Muscle of leg (tissue), 16 donors: ENCODE measurements around the gene BHLHA15. TPM values are rescaled to one million over a fixed set of nuclear protein-coding genes. Genes with fewer than 3 reads are reported as not detected.

Experiments
- DNase-seq: peaks from one replicate; pipeline ENCODE4 v3.0.0; 2013
- H3K27ac ChIP-seq: one replicate; pipeline ENCODE4 v1.5.1; 2013; ENCODE audit warnings: mild to moderate bottlenecking, low read length, control low read depth
- H3K27me3 ChIP-seq: one replicate; pipeline ENCODE4 v1.6.1; 2013; ENCODE audit warnings: low read length; ENCODE audit not compliant: control insufficient read depth, insufficient read depth
- H3K36me3 ChIP-seq: one replicate; pipeline ENCODE4 v1.6.1; 2013; ENCODE audit warnings: low read length; ENCODE audit not compliant: control insufficient read depth, insufficient read depth
- H3K4me1 ChIP-seq: one replicate; pipeline ENCODE4 v1.6.1; 2013; ENCODE audit warnings: low read length; ENCODE audit not compliant: control insufficient read depth, insufficient read depth
- H3K4me3 ChIP-seq: one replicate; pipeline ENCODE4 v1.5.1; 2013; ENCODE audit warnings: low read length, control low read depth
- H3K9me3 ChIP-seq: replicated peaks from 2 replicates; pipeline ENCODE4 v1.6.1; 2013; ENCODE audit warnings: low read depth, low read length; ENCODE audit not compliant: control insufficient read depth
- WGBS: methylation state at CpG from one replicate; pipeline ENCODE4 v1.1.5; 2013; ENCODE audit warnings: missing lambda C conversion rate; ENCODE audit not compliant: insufficient coverage; 5-methylcytosine and 5-hydroxymethylcytosine counted together
- long read RNA-seq, 11 donors: transcript quantifications; one replicate each; lab custom pipeline, GENCODE V29; 2026
- polyA plus RNA-seq, 8 donors: library from polyadenylated mRNA; unstranded; fragments of 120-200 nt; gene quantifications; one replicate each; pipeline versions ENCODE4 v1.2.1 to v1.2.3, GENCODE V29; 2013; ENCODE audit warnings: inconsistent platforms in 1 of 8, low replicate concordance in 1 of 8; ENCODE audit not compliant: insufficient read length in 8 of 8, insufficient read depth in 1 of 8
- total RNA-seq: library from RNA; stranded (reverse); fragments of 120-200 nt; gene quantifications from one replicate; pipeline ENCODE4 v1.2.4, GENCODE V29; 2013

BHLHA15 gene
- total RNA-seq (0.58 TPM), polyA plus RNA-seq (1 to 10 TPM in 1 of 8 donors, under 1 TPM in 7; 0.26 to 1.0 (median 0.38) TPM)
- long read RNA-seq, donor 1, result 0 reads
- long read RNA-seq, donor 2, partial matches to known transcripts, result 0 of 1 reads
- long read RNA-seq, donor 2, other reads (novel, unspliced or antisense), result 0 of 1 reads
- long read RNA-seq, donor 3, partial matches to known transcripts, result 0 of 1 reads
- long read RNA-seq, donor 3, other reads (novel, unspliced or antisense), result 0 of 1 reads
- long read RNA-seq, donor 4, result 0 reads
- long read RNA-seq, donor 5, result 0 reads
- long read RNA-seq, donor 6, result 0 reads
- long read RNA-seq, donor 7, partial matches to known transcripts, result 0 of 1 reads
- long read RNA-seq, donor 7, other reads (novel, unspliced or antisense), result 0 of 1 reads
- long read RNA-seq, donor 8, result 0 reads
- long read RNA-seq, donor 9, result 0 reads
- long read RNA-seq, donor 10, result 0 reads
- long read RNA-seq, donor 11, partial matches to known transcripts, result 0 of 1 reads
- long read RNA-seq, donor 11, other reads (novel, unspliced or antisense), result 0 of 1 reads

DNA sequence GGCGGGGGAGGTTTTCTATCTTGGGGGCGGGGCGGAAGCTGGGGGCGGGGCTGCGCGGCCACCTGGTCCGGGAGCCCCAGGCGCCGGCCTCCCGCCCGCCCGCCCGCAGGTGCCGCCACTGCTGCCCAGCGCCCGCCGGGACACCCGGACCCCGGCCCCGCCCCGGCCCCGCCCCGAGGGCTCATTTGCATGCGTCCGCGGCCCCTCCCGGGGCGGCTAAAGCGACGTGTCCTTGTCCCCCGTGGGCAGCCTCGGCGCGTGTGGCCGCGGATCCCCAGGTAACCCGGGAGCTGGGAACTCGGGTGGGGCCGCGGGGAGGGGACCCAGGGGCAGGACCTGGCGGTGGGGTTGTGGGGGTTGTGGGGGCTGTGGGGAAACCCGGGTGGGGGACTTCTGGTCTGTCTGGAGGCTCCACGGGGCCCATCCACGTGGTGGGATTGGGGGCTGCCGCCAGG, at the start of gene BHLHA15:
BHLHA15 (plus strand) TSS at position 219 of the 455 bp plus-strand sequence. CDS start 871 bp downstream, outside the sequence.
- Histone ChIP-seq H3K9me3 (no peaks in the 10 kb centered on the region), H3K36me3 (peaks cover 11% of the 10 kb centered on the region), H3K4me3 (peak within 1 kb of the TSS; percentile 24), H3K27ac (no peak within 1 kb of the TSS), H3K4me1 (peaks cover 3% of the 10 kb centered on the region), H3K27me3 (peaks cover 5% of the 10 kb centered on the region)
- WGBS, result 3% methylated on average over 31 of the region's 45 CpGs
- DNase-seq, result no peak

DNA sequence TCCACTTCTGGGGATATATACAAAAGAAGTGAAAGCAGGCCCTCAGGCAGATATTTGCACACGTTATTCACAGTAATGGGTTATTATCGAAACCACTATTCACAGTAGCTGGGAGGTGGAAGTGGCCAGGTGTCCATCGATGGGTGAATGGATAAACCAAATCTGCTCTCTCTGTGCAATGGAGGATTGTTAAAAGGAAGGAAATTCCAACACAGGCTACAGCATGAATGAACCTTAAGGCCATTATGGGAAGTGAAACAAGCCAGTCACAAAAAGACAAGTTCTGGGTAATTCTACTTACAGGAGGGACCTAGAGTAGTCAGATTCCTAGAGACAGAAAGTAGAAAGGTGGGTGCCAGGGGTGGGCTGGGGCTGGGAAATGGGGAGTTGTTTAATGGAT, 48.5 kb upstream of the BHLHA15 start:
- no peaks in the 10 kb centered on the region for H3K9me3 ChIP-seq
- no peaks in the 10 kb centered on the region for H3K27me3 ChIP-seq
- no peak overlapping the region for H3K27ac ChIP-seq
- H3K4me3 ChIP-seq, result no peak overlapping the region
- peak; percentile 9 for DNase-seq
- 74% methylated on average over 3 of the region's 3 CpGs for WGBS
- H3K36me3 ChIP-seq, result peaks cover under 1% of the 10 kb centered on the region
- no peaks in the 10 kb centered on the region for H3K4me1 ChIP-seq

GRCh38 chr7:98163269-98163668, 48.0 kb upstream of the BHLHA15 start:
- 92% methylated on average over 7 of the region's 7 CpGs for WGBS

DNA sequence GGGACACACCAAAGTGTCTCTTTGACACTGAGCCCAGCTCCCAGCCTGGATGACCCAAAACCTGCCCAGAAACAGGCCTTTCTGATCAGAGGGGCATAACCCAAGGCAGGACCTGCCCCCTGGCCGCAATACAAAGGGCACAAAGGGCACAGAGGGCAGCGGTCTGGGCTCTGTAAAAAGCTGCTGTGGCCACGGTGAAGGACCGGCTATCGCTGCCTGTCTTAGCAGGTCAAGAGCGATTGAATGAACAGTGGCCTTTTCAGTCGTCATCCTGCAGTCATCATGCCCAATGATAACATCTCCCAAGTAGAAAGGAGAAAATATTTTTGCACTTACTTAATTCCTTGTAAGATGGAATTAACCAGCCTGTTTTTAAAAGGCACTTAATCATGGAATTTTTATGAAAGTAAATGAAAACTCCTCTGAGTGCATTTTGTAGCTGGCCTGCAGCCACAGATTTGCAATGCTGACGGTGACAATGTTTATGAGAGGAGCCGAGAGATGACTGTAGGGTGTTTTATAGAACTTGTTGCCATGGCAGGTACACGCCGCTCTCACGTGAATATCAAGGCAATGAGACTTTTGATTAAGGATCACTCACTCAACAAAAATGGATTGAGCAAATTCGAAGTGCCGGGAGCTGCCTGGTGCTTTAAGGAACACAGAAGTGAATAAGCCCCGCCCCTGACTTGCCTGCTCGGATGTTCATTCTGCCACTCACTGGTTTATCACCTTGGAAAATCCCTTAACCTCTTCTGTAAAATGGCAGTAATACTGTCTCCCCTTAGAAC, 47.3 kb upstream of the BHLHA15 start:
- WGBS, result 78% methylated on average over 8 of the region's 16 CpGs

More at GRCh38 chr7:98163269-98163668, 48.0 kb upstream of the BHLHA15 start:
- H3K4me3 ChIP-seq, result no peak overlapping the region
- no peaks in the 10 kb centered on the region for H3K9me3 ChIP-seq
- DNase-seq, result no peak
- no peaks in the 10 kb centered on the region for H3K4me1 ChIP-seq
- H3K27me3 ChIP-seq, result no peaks in the 10 kb centered on the region
- no peaks in the 10 kb centered on the region for H3K36me3 ChIP-seq
- no peak overlapping the region for H3K27ac ChIP-seq

GRCh38 chr7:98165827-98166667, 45.2 kb upstream of the BHLHA15 start:
- Histone ChIP-seq H3K4me1 (no peaks in the 10 kb centered on the region), H3K9me3 (no peaks in the 10 kb centered on the region), H3K27ac (no peak overlapping the region), H3K36me3 (no peaks in the 10 kb centered on the region), H3K4me3 (no peak overlapping the region), H3K27me3 (no peaks in the 10 kb centered on the region)
- DNase-seq, result no peak
- 76% methylated on average over 14 of the region's 18 CpGs for WGBS

More for the DNA sequence above, 47.3 kb upstream of the BHLHA15 start:
- H3K27ac ChIP-seq, result no peak overlapping the region
- H3K36me3 ChIP-seq, result no peaks in the 10 kb centered on the region
- H3K27me3 ChIP-seq, result no peaks in the 10 kb centered on the region
- no peaks in the 10 kb centered on the region for H3K9me3 ChIP-seq
- DNase-seq, result no peak
- no peak overlapping the region for H3K4me3 ChIP-seq
- no peaks in the 10 kb centered on the region for H3K4me1 ChIP-seq

DNA sequence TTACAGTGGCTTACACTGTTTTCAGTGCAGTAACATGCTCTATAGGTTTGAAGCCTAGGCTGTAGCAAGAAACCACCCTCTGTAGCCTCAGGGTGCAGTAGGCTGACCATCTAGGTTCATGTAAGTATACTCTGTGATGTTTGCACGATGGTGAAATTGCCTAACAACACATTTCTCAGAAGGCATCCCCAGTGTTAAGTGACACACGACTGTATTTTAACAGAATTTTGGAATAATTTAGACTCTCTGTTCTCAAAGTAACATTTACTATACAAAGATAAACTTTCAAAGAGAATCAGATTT, 44.6 kb upstream of the BHLHA15 start:
- Histone ChIP-seq H3K36me3 (peaks cover 3% of the 10 kb centered on the region), H3K4me3 (no peak overlapping the region), H3K9me3 (no peaks in the 10 kb centered on the region), H3K27ac (no peak overlapping the region), H3K27me3 (no peaks in the 10 kb centered on the region), H3K4me1 (no peaks in the 10 kb centered on the region)
- no CpG with 5 or more reads among the region's 2 CpGs for WGBS
- DNase-seq, result no peak

- 89% methylated on average over 15 of the region's 15 CpGs for WGBS
- Histone ChIP-seq H3K4me3 (no peak overlapping the region), H3K4me1 (no peaks in the 10 kb centered on the region), H3K36me3 (peaks cover 6% of the 10 kb centered on the region), H3K9me3 (no peaks in the 10 kb centered on the region), H3K27ac (no peak overlapping the region), H3K27me3 (no peaks in the 10 kb centered on the region)
- no peak for DNase-seq
Measured at GRCh38 chr7:98167653-98168052, 43.6 kb upstream of the BHLHA15 start.

- 68% methylated on average over 3 of the region's 17 CpGs for WGBS
- no peak overlapping the region for H3K4me3 ChIP-seq
Measured at GRCh38 chr7:98168181-98168903, 42.9 kb upstream of the BHLHA15 start.

DNA sequence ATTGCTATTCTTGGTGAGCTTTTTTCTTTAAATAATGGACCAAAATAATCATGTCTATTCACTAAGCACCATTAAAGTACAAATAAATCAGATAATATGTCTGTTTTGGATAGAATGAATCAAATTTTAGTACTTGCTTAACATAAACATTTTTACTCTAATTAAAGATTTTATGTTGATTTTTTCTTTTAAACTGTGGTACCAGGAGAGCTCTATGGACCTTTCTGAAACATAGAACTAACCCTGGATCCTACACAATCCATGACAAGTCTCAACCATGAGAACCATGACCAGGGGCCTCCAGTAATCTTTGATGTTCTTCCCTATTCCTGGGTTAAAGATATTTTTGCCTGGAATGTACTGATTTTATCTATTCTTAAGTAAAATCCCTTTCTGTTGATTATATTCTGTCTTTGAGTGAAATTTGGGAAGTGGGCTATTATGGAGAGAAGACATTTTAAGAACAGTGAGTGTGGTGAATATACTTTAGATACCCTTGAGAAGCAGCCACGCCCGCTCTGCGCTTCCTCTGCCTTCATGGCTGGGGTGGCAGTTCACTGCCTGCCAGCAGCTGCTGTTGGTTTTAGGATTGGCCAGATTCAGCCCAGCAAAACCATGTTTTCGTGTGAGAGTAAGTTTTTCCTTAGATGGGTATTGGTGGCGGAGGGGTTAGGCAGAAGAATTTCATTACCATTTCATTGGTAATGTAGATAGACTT, 42.2 kb upstream of the BHLHA15 start:
- H3K36me3 ChIP-seq, result peaks cover 6% of the 10 kb centered on the region
- H3K9me3 ChIP-seq, result no peaks in the 10 kb centered on the region
- H3K4me1 ChIP-seq, result no peaks in the 10 kb centered on the region
- H3K27me3 ChIP-seq, result no peaks in the 10 kb centered on the region
- no peak overlapping the region for H3K4me3 ChIP-seq
- H3K27ac ChIP-seq, result no peak overlapping the region
- DNase-seq, result no peak
- no CpG with 5 or more reads among the region's 5 CpGs for WGBS

More at GRCh38 chr7:98168181-98168903, 42.9 kb upstream of the BHLHA15 start:
- peaks cover 6% of the 10 kb centered on the region for H3K36me3 ChIP-seq
- no peaks in the 10 kb centered on the region for H3K4me1 ChIP-seq
- H3K27ac ChIP-seq, result no peak overlapping the region
- no peaks in the 10 kb centered on the region for H3K9me3 ChIP-seq
- H3K27me3 ChIP-seq, result no peaks in the 10 kb centered on the region
- DNase-seq, result peak; percentile 70
